GM23338 (cell line): Measurements from ENCODE around the gene ACOT8. TPM values are rescaled to one million over a fixed set of nuclear protein-coding genes. Genes with fewer than 3 reads are reported as not detected.
A peak's percentile ranks its signal among the peaks of the same experiment; 100 is the strongest.
"Not testable (repeated sequence)": the region's sequence is repeated elsewhere in the genome, so short reads cannot be mapped to it uniquely, and the experiment has no call there.

ENCODE experiments used
- ATAC-seq: fragments of 200-7000 bp; cut with Tn5 transposase; 3 replicates; pipeline ENCODE4 v1.9.1; 2020
- DNase-seq: peaks from one replicate; pipeline ENCODE4 v3.0.0-alpha.2; 2015; ENCODE audit warnings: low spot score
- H2AFZ ChIP-seq: fragments of 200-600 bp; sonication (generic); 2 replicates; pipeline ENCODE4 v1.8.0; 2016; ENCODE audit warnings: antibody characterized with exemption, mild to moderate bottlenecking, moderate library complexity
- H3F3A ChIP-seq: fragments of 200-600 bp; sonication (generic); replicated peaks from 2 replicates; pipeline ENCODE4 v1.8.0; 2017; ENCODE audit warnings: antibody characterized with exemption, mixed run types, low read depth
- H3K27ac ChIP-seq: fragments of 200-600 bp; sonication (generic); 2 replicates; pipeline ENCODE4 v1.6.1; 2016; ENCODE audit warnings: low read depth
- H3K27me3 ChIP-seq: fragments of 200-600 bp; sonication (generic); 2 replicates; pipeline ENCODE4 v1.8.0; 2016; ENCODE audit warnings: mild to moderate bottlenecking, mixed run types, moderate library complexity; ENCODE audit not compliant: insufficient read depth
- H3K36me3 ChIP-seq: fragments of 200-600 bp; sonication (generic); 2 replicates; pipeline ENCODE4 v1.8.0; 2016; ENCODE audit warnings: mild to moderate bottlenecking; ENCODE audit not compliant: insufficient read depth
- H3K4me1 ChIP-seq: fragments of 200-600 bp; sonication (generic); 2 replicates; pipeline ENCODE4 v1.8.0; 2016; ENCODE audit warnings: mild to moderate bottlenecking, moderate library complexity; ENCODE audit not compliant: insufficient read depth
- H3K4me2 ChIP-seq: fragments of 200-600 bp; sonication (generic); 2 replicates; pipeline ENCODE4 v1.7.1; 2017; ENCODE audit warnings: mixed run types
- H3K4me3 ChIP-seq: fragments of 200-600 bp; sonication (generic); 2 replicates; pipeline ENCODE4 v1.6.1; 2016; ENCODE audit warnings: mixed run types
- H3K79me2 ChIP-seq: fragments of 200-600 bp; sonication (generic); replicated peaks from 2 replicates; pipeline ENCODE4 v1.8.0; 2017; ENCODE audit warnings: mild to moderate bottlenecking; ENCODE audit not compliant: insufficient read depth
- H3K9me2 ChIP-seq: fragments of 200-600 bp; sonication (generic); 2 replicates; pipeline ENCODE4 v1.8.0; 2017; ENCODE audit not compliant: insufficient read depth
- H4K20me1 ChIP-seq: fragments of 200-600 bp; sonication (generic); replicated peaks from 2 replicates; pipeline ENCODE4 v1.8.0; 2017; ENCODE audit warnings: mild to moderate bottlenecking; ENCODE audit not compliant: insufficient read depth
- H3K27ac Mint-ChIP-seq: 2 replicates; pipeline ENCODE4 v1.8.0; 2020; ENCODE audit warnings: inconsistent platforms, mild to moderate bottlenecking, moderate library complexity, mixed read lengths
- H3K27me3 Mint-ChIP-seq: 3 replicates; pipeline ENCODE4 v1.8.0; 2022; ENCODE audit warnings: low read depth, mild to moderate bottlenecking, moderate library complexity, mixed read lengths, inconsistent platforms; ENCODE audit not compliant: insufficient read depth, poor library complexity
- H3K36me3 Mint-ChIP-seq: 3 replicates; pipeline ENCODE4 v1.8.0; 2021; ENCODE audit warnings: low read depth, mild to moderate bottlenecking, inconsistent platforms, moderate library complexity, mixed read lengths
- H3K4me1 Mint-ChIP-seq: 3 replicates; pipeline ENCODE4 v1.8.0; 2020; ENCODE audit warnings: mild to moderate bottlenecking, inconsistent platforms, mixed read lengths
- H3K4me3 Mint-ChIP-seq: 3 replicates; pipeline ENCODE4 v1.8.0; 2021; ENCODE audit warnings: moderate library complexity, mild to moderate bottlenecking, inconsistent platforms, mixed read lengths
- H3K9me3 Mint-ChIP-seq: 3 replicates; pipeline ENCODE4 v1.8.0; 2020; ENCODE audit warnings: moderate library complexity, mild to moderate bottlenecking, inconsistent platforms, mixed read lengths
- CREB1 ChIP-seq: fragments of 250-450 bp; sonication (Bioruptor Pico); IDR thresholded peaks from 2 replicates; pipeline ENCODE4 v1.5.0; 2020; ENCODE audit warnings: low read depth, mild to moderate bottlenecking, moderate library complexity
- CTCF ChIP-seq, 2 experiments: fragments of 200-600 bp in 1 of 2; sonication (generic) in 1 of 2; conservative IDR thresholded peaks; 2 replicates each; pipeline versions ENCODE4 v1.5.1 to v1.6.1; 2016 to 2017; ENCODE audit warnings: antibody characterized with exemption in 2 of 2, low read depth in 2 of 2, mild to moderate bottlenecking in 2 of 2, moderate library complexity in 1 of 2
- EZH2 ChIP-seq: fragments of 200-600 bp; sonication (generic); IDR thresholded peaks from one replicate; pipeline ENCODE4 v1.8.0; 2017; ENCODE audit warnings: antibody characterized with exemption, mild to moderate bottlenecking, low read depth; ENCODE audit not compliant: unreplicated experiment
- EZH2phosphoT487 ChIP-seq: fragments of 200-600 bp; sonication (generic); IDR thresholded peaks from one replicate; pipeline ENCODE4 v1.8.1; 2018; ENCODE audit warnings: antibody characterized with exemption; ENCODE audit not compliant: unreplicated experiment
- REST ChIP-seq: IDR thresholded peaks from one replicate; pipeline ENCODE4 v1.6.1; 2018; ENCODE audit warnings: antibody characterized with exemption; ENCODE audit not compliant: unreplicated experiment
- ZNF114 ChIP-seq: fragments of 250-450 bp; sonication (Bioruptor Pico); IDR thresholded peaks from 2 replicates; pipeline ENCODE4 v1.5.0; 2020; ENCODE audit warnings: mild to moderate bottlenecking, moderate library complexity
- polyA plus RNA-seq: library from polyadenylated mRNA; unstranded; fragments of >200 nt; fragmentation: Nextera tagmentation; extraction: Ambion mirVana; gene quantifications from 2 replicates; pipeline ENCODE4 v1.2.1, GENCODE V29; 2016
- total RNA-seq: library from RNA; depleted of rRNA; stranded (reverse); fragments of >200 nt; shearing (Covaris generic); gene quantifications from 2 replicates; pipeline ENCODE4 v1.2.3, GENCODE V29; 2014

Gene ACOT8
- total and polyA plus RNA-seq, 2 experiments from 2014 or later = 42.0 to 75.2 TPM

GRCh38 chr20:45801851-45802250 is 55.3 kb downstream of the ACOT8 start:
- DNase-seq (no peak), ATAC-seq (no peak)
- Histone ChIP-seq H3F3A (peaks cover 7% of the 10 kb centered on the region), H3K9me2 (no peaks in the 10 kb centered on the region), H3K4me3 (no peak overlapping the region), H3K27ac (no peak overlapping the region), H3K27me3 (no peaks in the 10 kb centered on the region), H3K4me2 (no peak overlapping the region), H3K4me1 (peaks cover 7% of the 10 kb centered on the region; the same call in 1 of the 2 replicates), H2AFZ (no peak overlapping the region), H3K79me2 (no peaks in the 10 kb centered on the region), H4K20me1 (no peaks in the 10 kb centered on the region; the same call in none of the 2 replicates), H3K36me3 (peaks cover 7% of the 10 kb centered on the region)
- H3K4me1 Mint-ChIP-seq = peaks cover 4% of the 10 kb centered on the region
- TF ChIP-seq ZNF114 (CRISPR knock-in tag) (no peak), EZH2 (no peak), EZH2phosphoT487 (no peak), REST (no peak)
- H3K4me3 Mint-ChIP-seq = no peak overlapping the region
- H3K27me3 Mint-ChIP-seq = no peaks in the 10 kb centered on the region
- no peaks in the 10 kb centered on the region for H3K9me3 Mint-ChIP-seq
- no peak overlapping the region for H3K27ac Mint-ChIP-seq
- peaks cover 56% of the 10 kb centered on the region for H3K36me3 Mint-ChIP-seq

GRCh38 chr20:45798935-45799642 is 58.1 kb downstream of the ACOT8 start:
- Histone ChIP-seq H3K9me2 (no peaks in the 10 kb centered on the region), H3K36me3 (peaks cover 19% of the 10 kb centered on the region), H3K4me3 (no peak overlapping the region), H3K27ac (peak overlapping the region; percentile 83; the same call in 1 of the 2 replicates), H3K4me1 (peaks cover 7% of the 10 kb centered on the region; the same call in 1 of the 2 replicates), H3K79me2 (no peaks in the 10 kb centered on the region), H3K4me2 (no peak overlapping the region), H3K27me3 (no peaks in the 10 kb centered on the region), H3F3A (peaks cover 7% of the 10 kb centered on the region), H4K20me1 (no peaks in the 10 kb centered on the region; the same call in 1 of the 2 replicates), H2AFZ (no peak overlapping the region)
- Mint-ChIP-seq H3K27me3 (no peaks in the 10 kb centered on the region), H3K36me3 (peaks cover 57% of the 10 kb centered on the region), H3K4me3 (no peak overlapping the region), H3K27ac (peak overlapping the region; percentile 66), H3K9me3 (no peaks in the 10 kb centered on the region), H3K4me1 (peaks cover 4% of the 10 kb centered on the region)
- peak; percentile 90 for DNase-seq
- peak; percentile 99 for ATAC-seq
- TF ChIP-seq EZH2 = no peak
- peak; percentile 71 to 81 for TF ChIP-seq CTCF (conservative IDR thresholded peaks at IDR 0.05; ENCODE audit: low read depth in 2 of 2)
- peak; percentile 18; the same call in 1 of the 2 replicates for TF ChIP-seq CREB1 (CRISPR knock-in tag)

- not testable (repeated sequence) for H4K20me1 ChIP-seq, H3K27me3 Mint-ChIP-seq, ATAC-seq, DNase-seq, H3K4me3 ChIP-seq, H3F3A ChIP-seq, H3K27me3 ChIP-seq, H3K27ac Mint-ChIP-seq, H3K9me2 ChIP-seq, H3K27ac ChIP-seq, H3K4me3 Mint-ChIP-seq, H3K4me1 Mint-ChIP-seq, H3K9me3 Mint-ChIP-seq, H3K4me2 ChIP-seq, H2AFZ ChIP-seq, H3K79me2 ChIP-seq, H3K4me1 ChIP-seq
- peaks cover 53% of the 10 kb centered on the region for H3K36me3 Mint-ChIP-seq
- peaks cover 18% of the 10 kb centered on the region for H3K36me3 ChIP-seq
Observed at GRCh38 chr20:45797955-45798354, 59.2 kb downstream of the ACOT8 start.

- not testable (repeated sequence) for DNase-seq, H3K9me2 ChIP-seq, H3K9me3 Mint-ChIP-seq, H3K27ac Mint-ChIP-seq, H3K27ac ChIP-seq, H3K4me3 ChIP-seq, H4K20me1 ChIP-seq, H3K4me2 ChIP-seq, H3K27me3 Mint-ChIP-seq, H3F3A ChIP-seq, H3K4me1 Mint-ChIP-seq, H3K27me3 ChIP-seq, ATAC-seq, H2AFZ ChIP-seq, H3K4me3 Mint-ChIP-seq, H3K79me2 ChIP-seq
- peaks cover 51% of the 10 kb centered on the region for H3K36me3 Mint-ChIP-seq
- peaks cover 10% of the 10 kb centered on the region; the same call in 1 of the 2 replicates for H3K4me1 ChIP-seq
- peaks cover 18% of the 10 kb centered on the region for H3K36me3 ChIP-seq
Observed at GRCh38 chr20:45797510-45797909, 59.7 kb downstream of the ACOT8 start.
